GM15510 (cell line): ENCODE data around the gene WASF2.
A peak's percentile ranks its signal among the peaks of the same experiment; 100 is the strongest.

Experiments used
- POLR2A ChIP-seq: IDR thresholded peaks from 3 replicates; pipeline ENCODE4 v1.6.1; 2011; ENCODE audit warnings: borderline replicate concordance; ENCODE audit not compliant: insufficient read length; ENCODE audit errors: extremely low read depth

The WASF2 gene

DNA sequence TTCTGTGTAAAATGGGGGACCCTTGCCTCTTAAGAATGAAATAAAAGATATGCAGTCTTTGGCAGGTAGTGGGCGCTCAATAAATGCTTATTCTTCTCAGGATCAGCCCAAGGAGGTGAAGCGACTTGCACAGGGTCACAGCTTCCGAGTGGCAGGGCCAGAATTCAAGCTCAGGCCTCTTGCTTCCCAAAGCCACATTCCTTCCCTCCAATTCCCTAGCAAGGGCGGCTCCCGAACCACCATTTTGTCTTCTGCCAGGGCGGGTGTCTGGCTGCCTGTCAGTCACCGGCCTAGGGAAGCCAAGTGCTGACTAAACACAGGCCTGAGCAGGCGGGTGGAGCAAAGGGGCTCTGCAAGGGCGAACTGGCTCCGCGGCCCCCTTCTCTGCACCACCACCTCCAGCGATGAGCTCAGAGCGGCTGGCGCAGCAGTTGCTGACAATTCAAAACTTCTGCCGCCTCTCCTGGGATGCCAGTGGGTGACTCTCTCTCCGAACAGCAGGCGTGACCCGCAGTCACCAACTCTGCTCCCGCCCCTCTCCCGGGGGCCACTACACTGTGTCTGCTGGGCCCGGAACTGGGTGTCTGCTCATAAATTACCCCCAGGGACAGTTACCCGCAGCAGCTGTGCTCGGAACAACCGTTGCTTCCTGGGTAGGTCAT is 86.8 kb downstream of the WASF2 start:
- TF ChIP-seq POLR2A = no peak

DNA sequence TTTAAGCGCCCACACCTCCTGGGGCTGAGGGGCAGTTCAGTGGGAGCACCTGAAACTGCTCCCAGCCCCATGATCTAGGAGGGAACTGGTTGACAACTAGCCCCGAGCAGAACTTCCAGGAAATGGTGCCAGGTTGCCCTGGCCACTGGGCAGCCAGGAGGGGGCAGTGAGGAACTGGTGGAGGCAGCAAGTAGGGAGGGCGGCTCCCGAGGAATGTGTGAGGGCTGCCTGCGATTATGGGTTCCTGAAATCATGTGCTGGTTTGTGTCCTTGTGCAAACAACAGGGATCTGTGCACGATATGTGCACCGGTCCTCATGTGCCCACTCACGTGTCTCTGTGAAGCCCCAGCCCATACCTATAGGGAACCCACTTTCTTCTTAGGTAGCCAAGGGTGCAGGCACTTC is 87.6 kb downstream of the WASF2 start:
- TF ChIP-seq POLR2A = no peak

DNA sequence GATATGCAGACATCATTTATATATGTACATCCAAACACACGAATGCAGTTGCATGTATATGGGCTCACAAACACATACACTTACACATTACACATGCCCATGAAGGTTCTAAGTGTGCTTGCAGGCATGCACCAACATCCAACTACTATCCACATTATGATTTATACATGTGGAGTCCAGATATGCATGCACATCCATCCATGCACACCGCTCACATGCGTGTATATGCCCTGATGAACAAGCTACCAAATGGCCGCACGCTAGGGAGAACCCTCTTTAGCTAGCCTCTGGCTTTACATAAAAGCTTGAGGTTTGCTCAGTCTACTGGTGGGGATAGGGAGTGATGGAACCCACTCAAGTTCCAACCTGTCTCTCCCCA is 89.0 kb downstream of the WASF2 start:
- TF ChIP-seq POLR2A = peak; percentile 8

DNA sequence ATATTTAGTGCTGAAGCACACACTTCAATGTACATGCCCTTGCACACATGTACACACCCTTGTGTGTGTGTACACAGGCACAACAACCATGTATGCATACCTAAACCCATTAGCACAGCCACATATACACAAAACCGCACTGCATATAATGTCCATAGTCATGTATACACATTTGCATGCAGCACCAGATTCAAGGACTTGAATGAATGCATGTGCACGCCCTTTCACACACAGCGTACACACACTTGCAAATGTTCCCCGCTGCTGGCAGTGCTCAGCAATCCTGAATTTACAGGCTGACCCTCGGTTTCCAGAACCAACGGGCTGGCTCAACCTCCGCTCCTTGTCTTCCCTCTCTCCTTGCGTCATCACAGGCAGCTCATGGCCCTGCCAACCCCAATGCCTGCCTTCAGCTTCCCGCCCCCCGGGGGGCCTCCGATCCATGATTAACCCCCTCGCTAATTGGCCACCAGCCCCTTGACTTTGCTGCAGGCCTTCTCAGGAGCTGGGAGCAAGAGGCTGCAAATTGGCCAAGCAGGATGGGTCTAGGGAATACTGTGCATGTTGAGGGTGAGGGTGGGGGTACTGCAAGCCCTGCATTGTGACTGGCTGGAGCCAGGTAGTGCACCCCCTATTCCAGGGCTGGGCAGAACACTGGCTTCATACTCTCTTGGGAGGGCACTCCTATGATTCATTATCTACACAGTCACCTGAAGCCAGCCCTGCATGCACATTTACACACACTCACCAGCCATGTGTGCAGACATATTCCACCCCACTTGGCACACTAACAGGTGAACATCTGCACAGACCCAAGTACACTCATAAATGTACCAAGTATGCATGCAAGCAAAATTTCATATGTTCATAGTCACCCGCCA is 89.6 kb downstream of the WASF2 start:
- TF ChIP-seq POLR2A = peak; percentile 16

DNA sequence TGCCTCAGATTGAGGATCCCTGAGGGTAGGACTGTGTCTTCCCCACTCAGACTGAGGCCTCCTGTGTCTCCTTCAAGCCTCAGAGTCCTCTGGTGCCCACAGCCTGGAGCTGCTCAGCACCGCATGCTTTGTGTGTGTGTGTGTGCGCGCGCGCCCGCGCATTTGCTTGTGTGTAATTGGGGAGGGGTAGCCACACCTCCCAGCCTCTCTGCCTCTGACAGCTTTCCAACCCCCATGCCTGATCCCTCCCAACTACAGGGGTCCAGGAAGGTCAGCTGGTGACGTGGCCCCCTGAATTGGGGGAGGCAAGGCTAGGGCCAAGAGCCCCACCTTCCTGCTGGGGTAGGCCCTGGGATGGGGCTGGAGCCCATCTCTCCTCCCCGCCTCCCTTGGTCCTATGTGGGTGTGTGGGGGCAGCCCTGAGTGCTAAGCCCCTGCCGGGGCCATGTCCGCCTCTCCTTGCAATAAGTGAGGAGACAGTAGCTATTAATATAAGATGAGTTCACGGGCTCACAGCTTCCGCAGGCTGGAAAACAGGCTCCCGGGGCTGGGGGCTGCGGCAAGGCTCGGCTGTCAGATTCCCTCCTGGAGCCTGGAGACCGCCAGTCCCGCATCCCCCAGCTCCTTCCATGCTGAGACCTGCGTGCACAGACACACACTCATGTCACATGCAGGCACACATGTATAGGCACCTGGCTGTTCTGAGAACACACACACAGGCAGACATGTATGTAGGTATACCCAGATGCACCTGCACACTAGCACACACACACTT is 90.5 kb downstream of the WASF2 start:
- no peak for TF ChIP-seq POLR2A

DNA sequence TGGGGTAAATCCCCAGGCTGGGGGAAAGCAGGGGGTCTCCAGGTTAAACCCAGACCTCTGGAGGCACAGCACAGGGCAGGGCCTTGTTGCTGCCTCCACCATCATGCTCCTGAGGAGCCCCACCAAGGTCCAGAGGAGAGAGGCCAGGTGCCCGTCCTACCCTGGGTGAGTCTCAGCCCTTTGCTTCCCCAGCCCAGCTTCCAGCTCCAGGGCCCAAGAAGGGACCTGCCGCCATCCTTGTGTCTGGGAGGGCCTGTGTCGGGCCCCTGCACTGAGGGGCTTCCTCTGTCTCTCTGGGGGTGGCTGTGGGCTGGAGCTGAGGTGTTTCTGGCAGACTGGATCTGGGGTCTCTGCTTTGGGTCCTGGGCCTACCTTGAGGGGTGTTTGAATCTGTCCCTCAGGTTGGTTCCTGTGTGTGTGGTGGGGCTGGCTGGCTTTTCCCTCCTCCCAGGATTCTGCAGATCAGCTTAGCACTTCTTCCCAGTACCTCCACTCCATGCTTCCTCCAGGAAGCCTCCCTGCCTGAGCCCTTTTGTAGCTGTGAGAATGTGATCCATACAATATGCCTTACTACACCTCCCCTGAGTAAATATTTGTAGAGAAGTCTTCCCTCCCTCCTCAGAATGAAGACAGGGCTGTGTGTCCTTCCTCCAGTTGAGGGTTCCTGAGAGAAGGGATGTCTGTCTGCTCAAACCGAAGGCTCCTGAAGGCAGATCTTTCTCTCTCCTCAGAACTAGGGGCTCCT is 91.4 kb downstream of the WASF2 start:
- no peak for TF ChIP-seq POLR2A

DNA sequence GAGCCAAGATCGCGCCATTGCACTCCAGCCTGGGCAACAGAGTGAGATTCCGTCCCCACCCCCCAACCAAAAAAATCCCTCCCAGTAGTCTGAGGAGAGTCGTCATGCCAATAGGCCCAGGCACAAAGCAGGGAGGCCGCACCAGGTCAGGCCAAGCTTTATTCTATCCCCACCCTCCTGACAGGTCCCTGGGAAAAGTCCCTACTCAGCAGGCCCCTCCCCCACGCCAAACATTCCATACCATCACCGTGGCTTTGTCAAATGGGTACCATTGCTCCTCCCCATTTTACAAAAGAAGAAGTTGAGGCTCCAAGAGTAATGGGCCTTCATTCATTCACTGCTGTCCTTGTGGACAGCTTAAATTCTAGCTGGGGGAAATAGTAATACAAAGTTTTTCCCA is 92.2 kb downstream of the WASF2 start:
- no peak for TF ChIP-seq POLR2A

DNA sequence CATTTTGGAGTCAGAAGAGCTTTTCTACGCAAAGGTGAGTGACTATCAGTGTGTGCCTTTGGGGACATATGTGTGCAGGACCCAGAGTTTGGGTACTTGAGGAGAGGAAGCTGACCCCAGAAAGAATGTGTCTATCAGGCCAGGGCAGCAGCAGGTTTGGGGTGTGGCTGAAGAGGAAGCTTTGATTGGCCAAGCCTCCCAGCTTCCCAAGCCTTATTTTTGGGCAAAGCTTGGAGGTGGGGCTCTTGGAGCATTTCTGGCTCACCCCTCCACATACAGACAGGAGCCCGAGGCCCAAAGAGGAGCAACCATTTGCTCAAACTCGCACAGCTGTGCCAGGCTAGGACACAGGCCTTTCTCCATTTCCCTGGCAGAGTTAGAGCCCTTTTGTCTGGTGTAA is 92.9 kb downstream of the WASF2 start:
- TF ChIP-seq POLR2A = no peak

DNA sequence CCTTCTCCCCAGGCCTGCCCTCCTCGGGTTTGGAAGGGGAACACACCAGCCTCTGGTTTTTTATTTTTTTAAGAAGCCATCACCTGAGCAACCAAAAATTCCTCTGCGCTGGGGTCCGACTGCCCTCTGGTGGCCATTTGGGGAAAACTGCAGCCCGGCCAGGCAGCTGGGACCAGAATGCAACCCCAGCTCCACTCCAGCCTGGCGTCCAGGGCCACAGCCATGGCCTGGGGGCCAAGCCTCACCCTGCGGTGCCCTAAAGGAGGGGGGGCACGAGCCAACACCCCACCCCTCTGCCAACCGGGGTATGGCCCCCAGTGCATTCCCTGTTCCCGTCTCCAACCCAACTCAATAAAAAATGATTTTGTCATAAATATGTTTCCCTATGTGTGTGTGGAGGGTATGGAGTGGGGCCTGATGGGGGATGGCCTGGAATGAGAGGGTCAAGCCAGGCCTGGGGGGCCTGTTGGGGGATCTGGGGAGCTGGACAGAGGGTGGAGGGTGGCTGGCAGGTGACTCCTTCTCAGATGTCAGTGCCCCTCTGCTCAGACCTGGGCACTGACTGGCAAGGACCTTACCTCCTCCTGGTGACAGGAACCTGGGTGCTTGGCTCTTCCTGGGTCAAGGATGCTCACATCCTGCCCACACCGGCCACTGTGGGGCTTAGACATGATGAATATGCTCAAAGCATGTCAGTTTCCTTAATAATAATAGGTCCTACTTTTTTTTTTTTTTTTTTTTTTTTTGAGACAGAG is 94.3 kb downstream of the WASF2 start:
- TF ChIP-seq POLR2A = no peak

DNA sequence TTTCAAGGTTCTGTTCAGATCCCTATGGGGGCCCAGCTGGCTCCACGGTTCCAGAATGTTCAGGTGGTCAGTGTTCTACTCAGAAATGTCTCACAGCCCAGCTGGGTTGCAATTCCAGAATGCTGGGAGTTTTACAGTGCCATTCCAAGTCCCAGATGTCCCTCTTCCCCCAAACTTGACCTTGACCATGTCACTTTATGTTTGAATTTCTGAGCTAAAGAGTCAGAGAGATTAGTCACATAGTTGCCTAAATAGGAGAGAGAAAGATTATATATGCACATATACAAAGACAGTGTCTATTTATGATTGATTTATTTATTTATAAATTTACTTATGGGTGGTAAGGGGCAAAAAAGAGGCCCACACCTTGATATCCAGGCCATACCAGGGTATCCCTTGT is 95.0 kb downstream of the WASF2 start:
- no peak for TF ChIP-seq POLR2A

DNA sequence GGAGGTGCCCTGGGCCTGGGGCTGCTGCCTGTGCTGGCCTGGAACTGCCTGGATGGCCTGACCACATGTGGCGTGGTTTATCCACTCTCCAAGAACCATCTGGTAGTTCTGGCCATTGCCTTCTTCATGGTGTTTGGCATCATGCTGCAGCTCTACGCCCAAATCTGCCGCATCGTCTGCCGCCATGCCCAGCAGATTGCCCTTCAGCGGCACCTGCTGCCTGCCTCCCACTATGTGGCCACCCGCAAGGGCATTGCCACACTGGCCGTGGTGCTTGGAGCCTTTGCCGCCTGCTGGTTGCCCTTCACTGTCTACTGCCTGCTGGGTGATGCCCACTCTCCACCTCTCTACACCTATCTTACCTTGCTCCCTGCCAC is 95.7 kb downstream of the WASF2 start:
- TF ChIP-seq POLR2A = no peak

DNA sequence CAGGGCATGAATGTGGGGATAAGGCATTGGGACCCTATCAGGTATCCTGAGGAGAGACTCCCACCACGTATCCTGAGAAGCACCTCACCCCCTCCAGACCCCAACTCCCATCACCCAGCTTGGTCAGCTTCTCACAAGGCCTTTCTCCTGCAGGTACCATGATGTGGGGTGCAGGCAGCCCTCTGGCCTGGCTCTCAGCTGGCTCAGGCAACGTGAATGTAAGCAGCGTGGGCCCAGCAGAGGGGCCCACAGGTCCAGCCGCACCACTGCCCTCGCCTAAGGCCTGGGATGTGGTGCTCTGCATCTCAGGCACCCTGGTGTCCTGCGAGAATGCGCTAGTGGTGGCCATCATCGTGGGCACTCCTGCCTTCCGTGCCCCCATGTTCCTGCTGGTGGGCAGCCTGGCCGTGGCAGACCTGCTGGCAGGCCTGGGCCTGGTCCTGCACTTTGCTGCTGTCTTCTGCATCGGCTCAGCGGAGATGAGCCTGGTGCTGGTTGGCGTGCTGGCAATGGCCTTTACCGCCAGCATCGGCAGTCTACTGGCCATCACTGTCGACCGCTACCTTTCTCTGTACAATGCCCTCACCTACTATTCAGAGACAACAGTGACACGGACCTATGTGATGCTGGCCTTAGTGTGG is 96.2 kb downstream of the WASF2 start:
- TF ChIP-seq POLR2A = no peak

DNA sequence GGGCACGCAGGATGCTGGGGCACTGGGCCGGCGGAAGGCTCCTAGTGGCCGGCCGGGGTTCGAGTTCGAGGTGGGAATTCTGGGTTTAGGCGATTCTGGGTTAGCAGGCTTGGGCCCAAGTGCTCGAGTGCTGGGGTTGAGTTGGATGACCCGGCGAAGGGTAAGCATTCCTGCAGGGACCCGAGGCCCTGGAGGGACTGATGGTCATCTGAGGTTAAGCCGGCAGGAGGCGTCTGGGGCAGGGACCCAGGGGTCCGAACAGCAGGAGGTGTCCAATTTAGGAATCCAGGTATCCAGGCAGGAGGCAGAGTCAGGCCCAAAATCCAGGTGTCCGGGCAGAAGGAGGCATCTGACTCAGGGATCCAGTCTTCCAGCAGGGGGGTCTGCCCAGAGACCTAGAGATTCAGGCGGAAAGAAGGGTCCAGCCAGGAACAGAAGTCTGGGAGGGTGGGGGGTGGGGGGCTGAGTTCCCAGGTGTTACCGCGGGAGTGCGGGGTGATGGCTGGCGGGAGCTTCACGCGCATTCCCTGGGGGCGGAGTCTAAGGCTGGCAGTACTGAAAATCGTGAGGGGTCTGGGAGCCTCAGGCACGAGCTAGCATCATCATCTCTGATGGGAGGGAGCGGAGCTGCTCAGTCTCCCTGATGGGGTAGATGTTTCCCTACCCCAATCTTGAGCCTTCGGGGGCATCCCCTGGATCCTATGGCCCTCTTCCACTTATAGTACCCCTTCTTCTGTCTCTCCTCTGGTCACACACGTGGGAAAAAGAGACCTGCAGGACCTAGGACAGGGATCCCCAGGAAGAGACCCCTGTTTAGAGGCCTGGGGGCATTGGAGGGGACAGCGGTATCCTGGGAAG is 97.0 kb downstream of the WASF2 start:
- no peak for TF ChIP-seq POLR2A
